Mesenchymal stem cell (in vitro differentiated cells and primary cell): ENCODE measurements around the gene GABRG3.

Experiments used
- DNase-seq: peaks from one replicate; pipeline ENCODE4 v3.0.0-alpha.2; 2013
- H2AFZ ChIP-seq: one replicate; pipeline ENCODE4 v1.6.1; 2013; ENCODE audit warnings: low read depth, mild to moderate bottlenecking, control low read depth, inconsistent platforms, low read length, moderate library complexity
- H2AK5ac ChIP-seq: 2 replicates; pipeline ENCODE4 v1.6.1; 2013; ENCODE audit warnings: low read length, moderate library complexity, mild to moderate bottlenecking, inconsistent platforms; ENCODE audit not compliant: severe bottlenecking
- H2BK120ac ChIP-seq: one replicate; pipeline ENCODE4 v1.6.1; 2013; ENCODE audit warnings: low read depth, mild to moderate bottlenecking, inconsistent platforms, low read length, moderate library complexity
- H2BK12ac ChIP-seq, 2 experiments: one replicate each; pipeline ENCODE4 v1.6.1; 2013; ENCODE audit warnings: inconsistent platforms in 2 of 2, low read length in 2 of 2, mild to moderate bottlenecking in 2 of 2, moderate library complexity in 2 of 2, control low read depth in 1 of 2
- H2BK15ac ChIP-seq: one replicate; pipeline ENCODE4 v1.6.1; 2013; ENCODE audit warnings: mild to moderate bottlenecking, low read depth, inconsistent platforms; ENCODE audit not compliant: poor library complexity, severe bottlenecking
- H2BK5ac ChIP-seq: 2 replicates; pipeline ENCODE4 v1.6.1; 2013; ENCODE audit warnings: low read depth, mild to moderate bottlenecking, low read length, control low read depth, inconsistent platforms; ENCODE audit not compliant: poor library complexity, severe bottlenecking
- H3K14ac ChIP-seq, 2 experiments: one replicate each; pipeline ENCODE4 v1.6.1; 2013; ENCODE audit warnings: inconsistent platforms in 2 of 2, low read length in 2 of 2, control low read depth in 1 of 2, mild to moderate bottlenecking in 1 of 2, moderate library complexity in 1 of 2
- H3K18ac ChIP-seq, 2 experiments: one replicate each; pipeline ENCODE4 v1.6.1; 2013; ENCODE audit warnings: inconsistent platforms in 2 of 2, low read length in 2 of 2, control low read depth in 1 of 2, low read depth in 1 of 2, mild to moderate bottlenecking in 1 of 2
- H3K23ac ChIP-seq, 2 experiments: one replicate each; pipeline ENCODE4 v1.6.1; 2013; ENCODE audit warnings: inconsistent platforms in 2 of 2, low read length in 2 of 2, mild to moderate bottlenecking in 2 of 2, moderate library complexity in 2 of 2, control low read depth in 1 of 2
- H3K27ac ChIP-seq: 2 replicates; pipeline ENCODE4 v1.5.1; 2013; ENCODE audit warnings: mild to moderate bottlenecking, moderate library complexity, low read length, control low read depth, inconsistent platforms; ENCODE audit not compliant: poor library complexity, severe bottlenecking
- H3K27me3 ChIP-seq, 2 experiments: 2 replicates each; pipeline versions ENCODE4 v1.6.1 to v1.7.0; 2013; ENCODE audit warnings: low read length in 2 of 2, mild to moderate bottlenecking in 2 of 2, moderate library complexity in 2 of 2, control low read depth in 1 of 2, inconsistent platforms in 1 of 2; ENCODE audit not compliant: control insufficient read depth in 1 of 2, insufficient read depth in 1 of 2
- H3K36me3 ChIP-seq, 2 experiments: 2 replicates each; pipeline versions ENCODE4 v1.6.1 to v1.7.0; 2013; ENCODE audit warnings: low read length in 2 of 2, control low read depth in 1 of 2, inconsistent platforms in 1 of 2, low read depth in 1 of 2, mild to moderate bottlenecking in 1 of 2; ENCODE audit not compliant: insufficient read depth in 2 of 2, control insufficient read depth in 1 of 2
- H3K4ac ChIP-seq, 2 experiments: one replicate each; pipeline ENCODE4 v1.6.1; 2013; ENCODE audit warnings: inconsistent platforms in 2 of 2, low read length in 2 of 2, mild to moderate bottlenecking in 2 of 2, moderate library complexity in 2 of 2, control low read depth in 1 of 2, low read depth in 1 of 2
- H3K4me1 ChIP-seq: 2 replicates; pipeline ENCODE4 v1.6.1; 2013; ENCODE audit warnings: low read depth, low read length, control low read depth; ENCODE audit not compliant: control insufficient read depth, insufficient read depth
- H3K4me2 ChIP-seq: 2 replicates; pipeline ENCODE4 v1.6.1; 2013; ENCODE audit warnings: low read length, mild to moderate bottlenecking, inconsistent platforms; ENCODE audit not compliant: poor library complexity, severe bottlenecking
- H3K4me3 ChIP-seq, 2 experiments: 2 replicates each; pipeline versions ENCODE4 v1.5.1 to v1.7.0; 2013; ENCODE audit warnings: low read length in 2 of 2, mild to moderate bottlenecking in 2 of 2, control low read depth in 1 of 2, low read depth in 1 of 2; ENCODE audit not compliant: insufficient read depth in 1 of 2
- H3K79me1 ChIP-seq: replicated peaks from 2 replicates; pipeline ENCODE4 v1.6.1; 2013; ENCODE audit warnings: mild to moderate bottlenecking, control low read depth, low read length, inconsistent platforms; ENCODE audit not compliant: poor library complexity, severe bottlenecking
- H3K9ac ChIP-seq: 2 replicates; pipeline ENCODE4 v1.7.0; 2013; ENCODE audit warnings: mild to moderate bottlenecking, low read length, moderate library complexity
- H3K9me3 ChIP-seq: 2 replicates; pipeline ENCODE4 v1.7.0; 2013; ENCODE audit warnings: mild to moderate bottlenecking, low read length; ENCODE audit not compliant: control insufficient read depth
- H4K8ac ChIP-seq: one replicate; pipeline ENCODE4 v1.6.1; 2013; ENCODE audit warnings: inconsistent platforms, mild to moderate bottlenecking, low read length, moderate library complexity
- H4K91ac ChIP-seq: one replicate; pipeline ENCODE4 v1.6.1; 2013; ENCODE audit warnings: mild to moderate bottlenecking, low read length, inconsistent platforms
- whole genome bisulfite sequencing: methylation state at CpG from one replicate; pipeline ENCODE4 v1.1.7; 2013; ENCODE audit warnings: mixed read lengths; 5-methylcytosine and 5-hydroxymethylcytosine counted together

The GABRG3 gene

DNA sequence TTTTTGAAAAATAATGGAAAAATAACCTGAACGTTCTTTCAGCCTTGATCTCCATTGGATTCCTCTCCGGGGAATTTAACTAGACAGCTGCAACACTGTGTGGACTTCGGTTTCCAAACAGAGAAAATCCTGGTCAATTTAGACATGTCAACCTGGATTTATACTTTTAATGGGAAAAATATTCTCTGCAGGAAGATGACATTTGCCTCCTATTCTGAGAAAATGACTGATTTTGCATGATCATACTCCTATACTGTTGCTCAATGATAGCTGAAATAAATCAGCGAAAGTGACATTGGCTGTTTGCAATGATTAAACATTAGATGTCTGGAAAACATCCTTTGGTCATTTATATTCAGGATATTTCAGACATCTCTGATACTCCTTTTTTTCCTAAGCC lies 94.8 kb downstream of the GABRG3 start:
- 84% methylated on average over 3 of the region's 4 CpGs for WGBS
- H2BK12ac ChIP-seq = no peak overlapping the region
- H2BK15ac ChIP-seq = no peak overlapping the region
- no peak overlapping the region for H3K27ac ChIP-seq
- no peak overlapping the region for H2BK5ac ChIP-seq
- H3K79me1 ChIP-seq = no peaks in the 10 kb centered on the region
- H3K4ac ChIP-seq = no peak overlapping the region
- H3K27me3 ChIP-seq = no peaks in the 10 kb centered on the region
- H3K4me1 ChIP-seq = no peaks in the 10 kb centered on the region
- H2AFZ ChIP-seq = no peak overlapping the region
- H4K8ac ChIP-seq = no peak overlapping the region
- no peak overlapping the region for H3K14ac ChIP-seq
- DNase-seq = no peak
- no peak overlapping the region for H3K9ac ChIP-seq
- peaks cover 11% of the 10 kb centered on the region for H3K9me3 ChIP-seq
- H3K4me3 ChIP-seq = no peak overlapping the region
- no peak overlapping the region for H4K91ac ChIP-seq
- H3K36me3 ChIP-seq = no peaks in the 10 kb centered on the region
- no peak overlapping the region for H2BK120ac ChIP-seq
- no peak overlapping the region for H3K18ac ChIP-seq
- no peak overlapping the region for H2AK5ac ChIP-seq
- no peak overlapping the region for H3K4me2 ChIP-seq
- H3K23ac ChIP-seq = no peak overlapping the region

DNA sequence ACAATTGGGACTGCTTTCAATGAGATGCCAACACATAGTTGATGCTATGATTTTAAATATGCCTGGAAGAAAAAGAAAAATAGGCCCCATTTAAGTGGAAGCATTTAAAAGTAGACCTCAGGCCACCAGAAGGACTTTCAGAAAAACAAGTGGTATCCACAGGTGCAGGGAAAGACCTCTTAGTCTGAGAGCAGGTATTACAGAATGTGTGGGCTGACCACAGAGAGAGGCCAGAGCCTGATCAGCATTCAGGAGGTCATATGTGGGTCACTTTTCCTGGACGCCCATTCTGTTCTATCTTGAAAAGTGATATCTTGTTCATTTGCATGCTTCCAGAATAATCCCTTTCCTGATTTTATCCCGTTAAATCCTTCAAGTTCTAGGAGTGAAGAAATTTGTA lies 95.5 kb downstream of the GABRG3 start:
- H3K4me3 ChIP-seq = no peak overlapping the region
- H3K4me2 ChIP-seq = no peak overlapping the region
- H2BK12ac ChIP-seq = no peak overlapping the region
- 80% methylated on average over 1 of the region's 2 CpGs for WGBS
- no peak overlapping the region for H4K91ac ChIP-seq
- H2AK5ac ChIP-seq = no peak overlapping the region
- no peaks in the 10 kb centered on the region for H3K36me3 ChIP-seq
- no peaks in the 10 kb centered on the region for H3K79me1 ChIP-seq
- no peak overlapping the region for H3K18ac ChIP-seq
- H3K27me3 ChIP-seq = peaks cover 0 to 3% of the 10 kb centered on the region in 2 experiments
- H2AFZ ChIP-seq = no peak overlapping the region
- no peak overlapping the region for H3K23ac ChIP-seq
- no peak overlapping the region for H4K8ac ChIP-seq
- DNase-seq = no peak
- H2BK5ac ChIP-seq = no peak overlapping the region
- no peak overlapping the region for H3K27ac ChIP-seq
- no peak overlapping the region for H2BK120ac ChIP-seq
- no peak overlapping the region for H2BK15ac ChIP-seq
- H3K4me1 ChIP-seq = no peaks in the 10 kb centered on the region
- H3K9me3 ChIP-seq = peaks cover 17% of the 10 kb centered on the region
- H3K9ac ChIP-seq = no peak overlapping the region
- H3K14ac ChIP-seq = no peak overlapping the region
- no peak overlapping the region for H3K4ac ChIP-seq

DNA sequence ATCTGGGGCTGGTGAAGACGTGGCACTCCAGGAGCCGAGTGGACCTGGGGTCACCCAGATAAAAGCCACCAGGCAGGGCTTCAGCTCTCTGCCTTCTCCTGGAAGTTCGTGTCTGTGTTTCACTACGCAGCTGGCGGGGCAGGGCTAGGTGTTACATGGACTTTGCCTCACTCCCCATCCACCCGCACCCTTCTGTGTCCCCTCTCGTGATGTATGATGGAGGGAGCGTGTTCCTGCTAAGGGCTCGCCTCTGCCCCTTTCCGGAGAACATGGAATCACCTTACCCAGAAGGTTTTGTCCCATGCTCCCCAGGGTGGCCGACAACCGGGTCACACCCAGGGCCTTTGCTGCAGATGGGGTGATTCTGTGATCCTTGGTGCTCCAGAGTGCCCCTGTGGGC lies 96.2 kb downstream of the GABRG3 start:
- Histone ChIP-seq H4K8ac (no peak overlapping the region), H3K4me3 (no peak overlapping the region), H2AK5ac (no peak overlapping the region), H3K27ac (no peak overlapping the region), H3K4ac (no peak overlapping the region), H2BK120ac (no peak overlapping the region), H4K91ac (no peak overlapping the region), H3K4me1 (no peaks in the 10 kb centered on the region), H3K14ac (no peak overlapping the region), H3K18ac (no peak overlapping the region), H3K79me1 (no peaks in the 10 kb centered on the region), H2BK5ac (no peak overlapping the region), H3K23ac (no peak overlapping the region), H3K36me3 (no peaks in the 10 kb centered on the region), H2BK12ac (no peak overlapping the region), H3K27me3 (peaks cover 0 to 3% of the 10 kb centered on the region in 2 experiments), H3K4me2 (no peak overlapping the region), H3K9ac (no peak overlapping the region), H2BK15ac (no peak overlapping the region), H3K9me3 (peaks cover 17% of the 10 kb centered on the region), H2AFZ (no peak overlapping the region)
- no peak for DNase-seq
- WGBS = 77% methylated on average over 12 of the region's 12 CpGs

DNA sequence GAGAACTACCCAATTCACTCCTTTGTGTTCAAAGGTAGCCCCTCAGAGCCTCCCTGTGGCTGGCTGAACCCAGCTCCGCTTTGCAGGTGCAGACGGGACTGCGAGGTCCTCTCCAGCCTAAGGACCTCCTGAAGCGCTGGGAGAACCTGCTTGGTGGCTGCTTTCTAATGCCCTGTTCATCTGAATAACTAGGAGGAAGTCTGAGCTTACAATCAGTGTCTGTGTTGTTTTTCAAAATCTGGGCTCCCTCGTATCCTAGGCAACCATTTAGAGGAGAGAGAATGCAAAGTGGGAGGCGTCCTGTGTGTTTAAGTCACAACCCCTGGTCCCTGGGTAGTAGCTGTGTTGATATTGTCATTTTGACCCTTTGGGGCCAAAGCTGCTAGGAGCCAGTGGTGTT lies 99.9 kb downstream of the GABRG3 start:
- H3K36me3 ChIP-seq = no peaks in the 10 kb centered on the region
- no peak for DNase-seq
- no peak overlapping the region for H3K9ac ChIP-seq

More for the DNA sequence above, 99.9 kb downstream of the GABRG3 start:
- no peak overlapping the region for H2AK5ac ChIP-seq
- H2BK120ac ChIP-seq = no peak overlapping the region
- H2BK15ac ChIP-seq = no peak overlapping the region
- H3K79me1 ChIP-seq = no peaks in the 10 kb centered on the region
- no peak overlapping the region for H2BK5ac ChIP-seq
- H3K27ac ChIP-seq = no peak overlapping the region
- no peak overlapping the region for H4K91ac ChIP-seq
- H3K27me3 ChIP-seq = peaks cover 0 to 3% of the 10 kb centered on the region in 2 experiments
- no peak overlapping the region for H3K23ac ChIP-seq
- no peaks in the 10 kb centered on the region for H3K4me1 ChIP-seq
- no peak overlapping the region for H3K4me3 ChIP-seq
- no peak overlapping the region for H4K8ac ChIP-seq
- no peak overlapping the region for H2AFZ ChIP-seq
- no peak overlapping the region for H3K18ac ChIP-seq
- H3K4ac ChIP-seq = no peak overlapping the region
- H3K4me2 ChIP-seq = no peak overlapping the region
- 38% methylated on average over 6 of the region's 6 CpGs for WGBS
- no peak overlapping the region for H2BK12ac ChIP-seq
- peaks cover 21% of the 10 kb centered on the region for H3K9me3 ChIP-seq
- H3K14ac ChIP-seq = no peak overlapping the region
